ENCODE data around the gene AHCYL1. TPM values are rescaled to one million over a fixed set of nuclear protein-coding genes. Genes with fewer than 3 reads are reported as not detected.
A peak's percentile ranks its signal among the peaks of the same experiment; 100 is the strongest.

AHCYL1 gene
- total RNA-seq, 3 donors from 2014 or later, result 87.5 to 116 (median 87.8) TPM

- peak; percentile 55 to 74 (median 74) for DNase-seq
- Histone ChIP-seq H3K4me3 (no peak overlapping the region), H3K4me1 (ENCODE audit: low read depth) (peaks cover 14% of the 10 kb centered on the region), H3K36me3 (ENCODE audit: low read depth) (no peaks in the 10 kb centered on the region), H3K9me3 (no peaks in the 10 kb centered on the region)
- peak; percentile 37 for TF ChIP-seq CTCF (IDR thresholded peaks at IDR 0.05)
- intact Hi-C loops (cut with DNase I, micrococcal nuclease), result loop anchor here (5.0 to 10.0 kb wide), 3 partner anchors 203 to 436 kb away; partner anchors contain the start of gene GNAI3 (in 1 of the 2)
- ATAC-seq, result peak; percentile 24
Measured at GRCh38 chr1:109980324-109981003, 4.1 kb upstream of the AHCYL1 start.

- peak in 1 of 3 donors; percentile 51 for DNase-seq
- Histone ChIP-seq H3K4me3 (no peak overlapping the region), H3K9me3 (no peaks in the 10 kb centered on the region), H3K4me1 (ENCODE audit: low read depth) (peaks cover 19% of the 10 kb centered on the region), H3K36me3 (ENCODE audit: low read depth) (no peaks in the 10 kb centered on the region)
- ATAC-seq, result no peak
- no peak for TF ChIP-seq CTCF (IDR thresholded peaks at IDR 0.05)
- intact Hi-C loops (cut with DNase I, micrococcal nuclease), result loop anchor here (5.0 to 10.0 kb wide), 3 partner anchors 204 to 436 kb away; partner anchors contain the start of gene GNAI3 (in 1 of the 2)
Measured at GRCh38 chr1:109981004-109981335, 3.6 kb upstream of the AHCYL1 start.

DNA sequence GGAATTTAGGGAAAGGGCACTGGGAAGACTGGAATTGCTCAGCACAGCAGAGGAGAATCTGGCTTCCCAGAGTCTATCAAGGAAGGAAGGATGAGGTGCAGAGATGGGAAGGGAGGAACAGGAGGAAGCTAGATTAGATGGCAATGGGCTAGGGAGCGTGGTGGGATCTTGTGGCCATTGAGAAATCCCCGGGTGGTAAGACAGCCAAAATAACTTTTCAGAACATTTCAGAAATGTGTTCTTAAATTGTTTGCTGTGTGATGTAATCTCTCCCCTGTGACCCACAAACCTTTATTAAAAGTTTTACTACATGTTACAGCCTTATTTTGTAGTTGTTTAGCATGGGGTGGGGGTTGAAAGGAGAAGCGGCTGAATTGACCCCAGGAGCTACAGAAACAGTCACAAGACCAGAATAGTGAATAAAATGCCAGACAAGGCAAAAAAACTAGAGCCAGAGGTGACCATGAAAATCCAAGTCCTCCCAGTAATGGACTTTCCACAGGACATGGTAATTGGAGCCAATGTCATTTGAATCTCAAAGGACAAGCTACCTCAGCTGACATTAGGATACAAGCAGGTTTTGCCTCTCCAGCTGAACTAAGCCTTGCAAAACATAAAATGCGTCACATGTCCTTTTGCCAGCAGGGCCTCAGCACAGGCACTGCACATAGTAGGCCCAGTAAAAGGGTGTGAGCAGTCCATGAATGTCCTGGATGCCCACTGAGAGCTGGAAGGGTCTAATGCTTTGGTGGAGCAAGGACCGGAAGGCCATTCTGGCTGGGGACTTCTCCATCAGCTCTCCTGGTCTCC, 980 bp upstream of the AHCYL1 start:
- H3K36me3 ChIP-seq (ENCODE audit: low read depth), result no peaks in the 10 kb centered on the region
- H3K9me3 ChIP-seq, result no peaks in the 10 kb centered on the region
- ATAC-seq (no peak), DNase-seq (no peak)
- no peak for TF ChIP-seq CTCF (IDR thresholded peaks at IDR 0.05)
- peaks cover 34% of the 10 kb centered on the region for H3K4me1 ChIP-seq (ENCODE audit: low read depth)
- H3K4me3 ChIP-seq, result no peak overlapping the region
- intact Hi-C loops (cut with DNase I, micrococcal nuclease), result loop anchor here (2.0 to 10.0 kb wide), 4 partner anchors 206 to 439 kb away; partner anchors contain the start of gene GNAI3 (in 1 of the 2)

- ATAC-seq, result peak; percentile 2
- no peak overlapping the region for H3K4me3 ChIP-seq
- H3K4me1 ChIP-seq (ENCODE audit: low read depth), result peaks cover 39% of the 10 kb centered on the region
Measured at GRCh38 chr1:109984190-109984455, 442 bp upstream of the AHCYL1 start.

More at GRCh38 chr1:109984190-109984455, 442 bp upstream of the AHCYL1 start:
- Histone ChIP-seq H3K9me3 (no peaks in the 10 kb centered on the region), H3K36me3 (ENCODE audit: low read depth) (no peaks in the 10 kb centered on the region)
- intact Hi-C loops (cut with DNase I, micrococcal nuclease), result loop anchor here (5.0 to 10.0 kb wide), 3 partner anchors 207 to 439 kb away; partner anchors contain the start of gene GNAI3 (in 1 of the 2)
- no peak for DNase-seq
- no peak for TF ChIP-seq CTCF (IDR thresholded peaks at IDR 0.05)

Measured in mucosa of descending colon (tissue), 3 donors.